SW 1271 (cell line): Measurements from ENCODE around the gene CENPO.
"Not testable (repeated sequence)": the region's sequence is repeated elsewhere in the genome, so short reads cannot be mapped to it uniquely, and the experiment has no call there.

Experiments used
- DNase-seq, 2 experiments: peaks; one replicate each; lab custom pipeline; 2025; lab: John Stamatoyannopoulos, UW

The CENPO gene

DNA sequence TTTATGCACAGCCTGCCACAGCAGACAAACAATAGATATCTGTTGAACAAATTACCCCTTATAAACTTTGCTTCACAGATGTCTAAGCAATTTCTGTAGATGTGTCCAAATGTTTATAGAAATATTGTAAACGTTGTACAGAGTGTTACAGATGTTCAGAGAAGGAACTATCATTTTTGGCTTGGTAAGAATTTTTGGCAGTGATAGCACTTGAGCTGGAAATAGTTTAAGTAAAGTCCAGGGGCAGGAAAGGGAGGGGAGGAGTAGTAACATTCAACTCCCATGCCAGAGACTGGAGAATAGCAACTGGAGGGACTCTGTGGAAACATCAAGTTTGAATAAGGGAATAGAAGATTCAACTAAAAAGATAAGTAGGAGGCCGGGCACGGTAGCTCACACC is 4.4 kb upstream of the CENPO start:
- DNase-seq, result no peak

DNA sequence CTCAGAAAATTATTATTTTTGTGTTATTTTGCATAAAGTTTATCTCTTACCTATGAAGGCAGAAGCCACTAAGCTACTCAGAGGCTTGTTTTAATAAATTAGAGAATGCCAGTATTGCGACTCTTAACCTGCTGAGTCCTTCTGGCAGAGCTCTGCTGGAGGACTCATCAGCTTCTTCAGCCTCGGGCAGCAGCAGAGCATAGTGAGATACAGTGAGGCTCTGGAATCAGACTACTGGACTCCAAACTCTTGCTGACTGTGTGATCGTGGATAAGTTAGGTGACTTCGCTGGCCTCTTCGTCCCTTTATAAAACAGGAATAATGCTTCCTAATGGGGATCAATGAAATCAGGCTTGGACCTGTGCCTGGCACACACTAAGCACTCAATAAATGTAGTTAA is 1.8 kb upstream of the CENPO start:
- DNase-seq, result no peak

DNA sequence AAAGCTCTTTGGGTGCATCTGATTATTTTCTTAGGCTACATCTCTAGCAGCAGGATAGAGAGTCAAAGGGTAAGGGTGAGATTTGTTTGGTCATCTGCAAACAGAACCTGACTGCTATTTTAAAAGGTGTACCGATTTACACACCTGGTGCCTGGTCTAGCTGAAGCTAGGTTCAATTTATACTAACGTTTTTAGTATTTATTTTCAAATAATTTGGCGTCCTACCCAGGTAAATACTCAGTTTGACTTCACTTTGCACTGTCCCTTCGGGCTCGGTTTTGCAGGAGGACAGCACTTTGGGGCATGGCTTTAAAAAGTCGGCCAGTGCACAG is 717 bp upstream of the CENPO start:
- no peak for DNase-seq

DNA sequence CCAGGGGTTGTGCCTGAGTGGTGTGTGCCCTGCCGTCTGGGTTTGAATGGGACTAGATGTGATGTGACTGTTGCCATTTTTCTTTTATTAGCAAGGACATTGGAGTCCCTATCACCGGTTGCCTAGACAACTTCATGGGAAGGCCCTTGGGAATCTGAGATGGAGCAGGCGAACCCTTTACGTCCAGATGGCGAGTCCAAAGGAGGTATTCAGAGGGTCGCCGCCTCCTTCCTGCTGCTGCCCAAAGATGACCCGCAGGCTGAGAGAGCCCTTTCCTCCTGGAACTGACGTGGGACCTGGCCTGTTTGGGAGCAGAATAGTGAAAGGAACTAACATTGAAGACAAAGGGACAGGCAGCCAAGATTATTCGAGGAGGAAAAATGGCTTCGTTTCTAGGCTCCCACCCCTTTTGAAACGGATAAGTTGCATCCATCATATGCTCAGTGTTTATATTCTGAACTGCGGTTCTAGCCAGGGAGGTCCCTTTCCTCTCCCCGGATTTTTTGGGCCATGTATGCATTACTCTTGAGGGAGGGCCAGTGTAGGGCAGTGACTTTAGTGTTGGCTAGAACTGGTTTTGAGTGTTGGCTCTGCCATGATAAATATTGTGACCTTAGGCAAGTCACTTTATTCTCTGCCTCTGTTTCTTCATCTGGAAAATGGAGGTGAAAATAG is 673 bp downstream of the CENPO start:
- peak in 1 of 2 experiments; percentile 72 for DNase-seq

DNA sequence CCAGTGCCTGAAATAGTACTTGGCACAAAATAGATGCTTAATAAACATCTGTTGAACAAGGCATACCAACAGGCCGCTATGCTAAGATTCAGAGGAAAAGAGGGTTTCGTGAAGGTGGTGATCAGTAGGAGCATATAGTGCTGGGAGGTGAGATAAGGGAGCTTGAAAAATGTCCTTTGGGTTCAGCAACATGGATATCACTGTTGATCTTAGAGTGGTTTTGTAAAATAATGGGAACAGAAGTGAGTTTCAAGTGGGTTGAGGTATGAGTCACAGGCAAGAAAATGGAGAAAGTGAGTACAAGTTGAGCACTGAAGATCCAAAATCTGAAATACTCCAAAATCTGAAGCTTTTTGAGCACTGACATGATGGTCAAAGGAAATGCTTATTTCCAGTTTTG is 4.4 kb downstream of the CENPO start:
- DNase-seq, result no peak

DNA sequence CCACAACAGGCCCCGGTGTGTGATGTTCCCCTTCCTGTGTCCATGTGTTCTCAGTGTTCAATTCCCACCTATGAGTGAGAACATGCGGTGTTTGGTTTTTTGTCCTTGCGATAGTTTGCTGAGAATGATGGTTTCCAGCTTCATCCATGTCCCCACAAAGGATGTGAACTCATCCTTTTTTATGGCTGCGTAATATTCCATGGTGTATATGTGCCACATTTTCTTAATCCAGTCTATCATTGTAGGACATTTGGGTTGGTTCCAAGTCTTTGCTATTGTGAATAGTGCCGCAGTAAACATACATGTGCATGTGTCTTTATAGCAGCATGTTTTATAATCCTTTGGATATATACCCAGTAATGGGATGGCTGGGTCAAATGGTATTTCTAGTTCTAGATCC is 7.3 kb downstream of the CENPO start:
- not testable (repeated sequence) for DNase-seq

DNA sequence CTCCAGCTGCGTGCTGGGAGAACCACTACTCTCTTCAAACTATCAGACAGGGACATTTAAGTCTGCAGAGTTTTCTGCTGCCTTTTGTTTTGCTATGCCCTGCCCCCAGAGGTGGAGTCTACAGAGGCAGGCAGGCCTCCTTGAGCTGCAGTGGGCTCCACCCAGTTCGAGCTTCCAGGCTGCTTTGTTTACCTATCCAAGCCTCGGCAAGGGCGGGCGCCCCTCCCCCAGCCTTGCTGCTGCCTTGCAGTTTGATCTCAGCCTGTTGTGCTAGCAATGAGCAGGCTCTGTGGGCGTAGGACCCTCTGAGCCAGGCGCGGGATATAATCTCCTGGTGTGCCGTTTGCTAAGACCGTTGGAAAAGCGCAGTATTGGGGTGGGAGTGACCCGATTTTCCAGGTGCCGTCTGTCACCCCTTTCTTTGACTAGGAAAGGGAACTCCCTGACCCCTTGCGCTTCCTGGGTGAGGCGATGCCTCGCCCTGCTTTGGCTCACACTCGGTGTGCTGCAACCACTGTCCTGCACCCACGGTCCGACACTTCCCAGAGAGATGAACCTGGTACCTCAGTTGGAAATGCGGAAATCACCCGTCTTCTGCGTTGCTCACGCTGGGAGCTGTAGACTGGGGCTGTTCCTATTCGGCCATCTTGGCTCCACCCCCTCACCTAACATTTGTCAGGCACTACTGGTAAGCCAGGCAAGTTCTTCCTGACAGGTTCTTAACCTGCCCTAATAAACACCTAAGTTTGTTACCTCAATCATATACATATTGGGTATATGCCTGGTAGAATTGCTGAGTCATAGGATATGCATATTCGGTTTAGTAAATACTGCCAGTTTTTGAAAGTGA is 12.8 kb downstream of the CENPO start:
- not testable (repeated sequence) for DNase-seq

DNA sequence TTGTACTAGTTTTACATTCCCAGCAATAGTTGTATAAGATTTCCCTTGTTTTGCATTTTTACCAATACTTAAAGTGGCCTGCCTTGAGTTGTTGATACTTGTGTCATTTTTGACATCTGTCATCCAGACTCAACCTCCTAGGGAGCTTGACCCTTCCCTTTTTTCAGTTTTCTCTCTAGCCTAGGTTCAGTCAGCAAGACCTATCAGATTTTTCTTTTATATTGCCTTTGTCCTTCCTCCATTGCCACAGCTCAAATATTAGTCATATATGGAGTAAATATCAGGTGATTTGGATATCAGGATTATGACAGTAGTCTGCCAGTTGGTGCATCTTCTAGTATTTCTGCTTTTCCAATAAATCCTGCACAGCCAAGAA is 13.4 kb downstream of the CENPO start:
- DNase-seq, result no peak

DNA sequence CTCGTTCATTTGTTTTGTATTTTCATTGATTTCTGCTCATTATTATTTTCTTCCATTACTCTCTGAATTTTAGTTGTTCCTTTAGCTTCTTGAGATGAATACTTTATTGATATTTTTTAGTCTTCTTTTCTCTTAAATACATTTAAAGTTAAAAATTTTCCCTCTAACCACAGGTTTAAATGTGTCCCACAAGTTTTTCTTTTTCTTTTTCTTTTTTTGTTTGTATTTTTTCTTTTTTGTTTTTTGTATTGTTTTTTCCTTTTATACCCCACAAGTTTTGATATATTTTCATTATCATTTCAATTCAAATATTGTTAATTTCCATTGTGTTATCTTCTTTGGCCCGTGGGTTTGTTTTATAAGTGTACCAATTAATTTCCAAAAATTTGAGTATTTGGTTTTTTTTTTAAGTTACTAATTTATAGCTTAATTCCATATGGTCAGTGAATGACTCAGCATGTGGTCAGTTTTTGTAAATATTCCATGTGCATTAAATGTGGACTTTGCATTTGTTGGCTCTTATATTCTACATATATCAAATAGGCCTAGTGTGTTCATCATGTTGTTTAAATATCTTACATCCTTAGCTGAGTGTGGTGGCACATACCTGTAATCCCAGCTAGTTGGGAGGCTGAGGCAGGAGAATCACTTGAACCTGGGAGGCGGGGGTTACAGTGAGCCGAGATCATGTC is 16.2 kb downstream of the CENPO start:
- no peak for DNase-seq

DNA sequence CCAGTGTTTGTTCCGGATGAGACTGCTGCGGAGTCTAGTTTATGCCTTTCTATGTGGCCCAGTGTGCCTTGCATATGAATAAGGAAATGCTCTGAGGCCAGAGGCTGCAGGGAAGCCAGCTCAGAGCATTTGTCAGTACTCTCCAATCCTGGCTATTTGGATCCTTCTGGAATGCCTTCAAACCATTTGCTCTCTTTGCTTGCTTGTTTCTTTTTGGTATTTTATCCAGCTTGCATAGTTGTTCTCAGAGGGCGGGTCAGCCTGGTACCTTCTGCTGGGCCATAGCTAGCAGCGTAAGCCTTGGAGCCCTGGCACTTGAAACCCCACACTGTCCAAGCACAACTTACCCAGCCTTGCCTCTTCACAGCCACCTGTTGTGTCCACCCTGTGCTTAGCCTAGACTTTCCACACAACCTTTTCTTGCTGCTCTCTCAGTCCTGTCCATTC is 20.5 kb downstream of the CENPO start:
- no peak for DNase-seq

DNA sequence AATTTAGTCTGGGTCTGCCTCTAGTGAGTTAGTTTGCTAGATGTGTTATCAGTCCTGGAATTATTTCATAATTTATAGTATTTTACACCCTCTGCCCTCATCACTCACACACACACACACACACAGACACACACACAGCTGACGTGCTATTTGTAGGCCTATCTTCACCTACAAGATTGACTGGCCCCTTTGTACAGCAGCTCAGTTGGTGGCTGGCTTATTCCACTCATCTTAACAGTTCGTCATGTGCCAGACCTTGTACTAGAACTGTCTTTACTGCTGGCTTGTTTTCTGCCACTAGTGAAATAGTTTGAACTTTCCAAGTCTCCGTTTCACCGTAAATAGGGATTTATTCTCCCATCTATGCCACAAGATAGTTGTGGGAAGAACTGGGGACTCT is 21.3 kb downstream of the CENPO start:
- no peak for DNase-seq

DNA sequence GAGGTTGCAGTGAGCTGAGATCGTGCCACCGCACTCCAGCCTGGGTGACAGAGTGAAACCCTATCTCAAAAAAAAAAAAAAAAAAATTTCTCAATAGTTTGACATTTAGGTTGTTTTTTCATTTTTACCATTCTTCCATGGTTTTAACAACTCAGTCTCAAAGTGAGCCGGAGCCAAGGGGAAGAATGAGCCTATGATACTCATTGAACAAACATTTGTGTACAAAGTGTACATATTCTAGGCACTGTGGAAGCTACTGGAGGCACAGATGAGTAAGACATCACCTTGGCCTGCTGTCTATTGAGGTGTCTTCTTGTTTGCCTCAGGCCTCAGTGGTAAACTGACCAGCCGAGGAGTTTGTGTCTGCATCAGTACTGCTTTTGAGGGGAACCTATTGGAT is 21.9 kb downstream of the CENPO start:
- DNase-seq, result no peak

DNA sequence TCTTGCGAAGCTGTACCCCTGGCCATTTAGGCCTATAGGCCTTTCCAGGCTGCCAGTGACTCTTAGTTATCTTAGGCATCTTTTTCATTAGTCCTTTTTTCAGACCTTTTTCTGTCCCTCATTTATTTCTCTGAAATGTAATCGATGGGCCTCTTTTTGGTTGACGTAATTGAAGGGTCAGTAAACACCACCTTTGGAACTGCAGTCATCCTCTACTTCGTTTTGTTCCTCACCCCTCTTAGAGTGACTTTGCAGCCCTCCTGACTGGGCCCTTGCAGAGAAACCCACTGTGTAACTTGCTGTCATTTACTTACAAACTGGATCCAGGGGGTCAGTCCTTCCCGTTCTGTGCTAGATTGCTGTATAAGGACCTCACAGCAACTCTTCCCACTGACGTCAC is 23.2 kb downstream of the CENPO start:
- DNase-seq, result no peak

DNA sequence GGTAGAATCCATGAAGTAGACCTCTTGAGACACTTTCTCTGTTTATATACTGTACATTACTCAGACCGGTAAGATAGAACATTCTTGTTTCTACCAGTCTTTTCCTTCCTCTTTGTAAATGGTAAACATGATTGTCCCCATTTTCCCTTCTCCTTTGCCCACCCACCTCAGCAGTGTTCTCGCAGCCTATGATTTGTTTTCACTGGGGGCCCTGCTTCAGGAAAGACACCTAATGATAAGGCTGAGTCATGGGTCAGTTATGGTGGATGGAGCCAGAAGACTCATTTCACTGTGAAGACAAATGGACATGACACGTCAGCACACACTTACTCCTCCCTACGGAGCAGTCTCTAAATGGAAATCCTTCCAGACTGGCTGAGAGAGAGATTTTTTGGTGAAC is 23.7 kb downstream of the CENPO start:
- DNase-seq, result no peak

DNA sequence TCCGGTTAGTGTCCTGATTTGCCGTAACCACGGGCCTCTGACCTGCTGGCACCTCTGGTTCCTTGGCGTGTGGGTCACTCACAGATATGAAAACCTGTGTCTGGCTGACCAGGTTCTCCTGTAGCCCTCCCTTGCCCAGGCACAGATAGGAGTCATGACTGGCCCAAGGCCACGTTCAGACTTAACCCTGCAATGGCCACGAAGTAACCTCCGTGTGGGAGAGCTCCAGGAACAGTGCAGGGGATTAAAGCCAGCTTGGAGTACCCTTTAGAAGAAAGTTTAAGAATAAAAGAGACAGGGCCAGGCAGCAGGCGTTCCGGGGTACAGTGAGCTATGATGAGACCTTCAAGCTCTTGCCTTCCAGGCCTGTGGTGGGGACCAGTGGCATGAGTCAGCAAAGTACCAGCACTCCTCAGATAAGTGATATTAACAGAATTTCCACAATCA is 25.5 kb downstream of the CENPO start:
- DNase-seq, result no peak

DNA sequence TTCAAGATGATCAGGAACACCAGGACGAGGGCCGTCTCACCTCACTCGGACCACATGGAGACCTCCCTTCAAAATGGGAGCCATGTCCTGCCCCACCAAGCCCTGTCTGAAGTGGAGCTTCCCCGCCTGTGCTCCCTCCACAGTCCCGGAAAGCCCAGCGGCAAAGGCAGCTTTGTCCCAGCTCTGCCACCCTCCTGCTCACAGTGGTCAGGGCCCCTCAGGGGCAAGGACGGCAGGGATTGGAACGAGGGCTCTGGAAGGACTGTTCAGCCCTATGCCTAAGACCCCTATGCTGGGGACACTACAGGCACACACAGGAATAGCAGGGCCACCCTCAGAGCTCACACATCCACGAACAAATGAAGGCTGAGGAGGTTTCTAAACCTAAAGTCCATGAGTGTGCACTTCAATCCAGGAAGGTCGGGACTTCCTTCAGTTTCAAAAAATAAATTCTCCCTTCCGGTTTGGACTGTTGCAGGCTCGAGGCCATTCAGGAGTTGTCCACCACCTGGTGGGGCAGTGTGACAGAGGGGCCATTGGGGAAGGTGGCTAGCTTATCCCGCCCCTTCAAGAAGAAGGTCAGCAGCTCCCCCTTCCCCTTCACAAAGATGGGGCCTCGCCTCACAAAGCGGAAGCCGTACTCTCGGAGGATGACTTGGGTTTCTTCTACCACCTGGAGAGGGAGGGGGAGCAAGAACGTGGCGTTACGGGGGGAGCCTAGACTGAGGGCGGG is 26.4 kb downstream of the CENPO start:
- no peak for DNase-seq

DNA sequence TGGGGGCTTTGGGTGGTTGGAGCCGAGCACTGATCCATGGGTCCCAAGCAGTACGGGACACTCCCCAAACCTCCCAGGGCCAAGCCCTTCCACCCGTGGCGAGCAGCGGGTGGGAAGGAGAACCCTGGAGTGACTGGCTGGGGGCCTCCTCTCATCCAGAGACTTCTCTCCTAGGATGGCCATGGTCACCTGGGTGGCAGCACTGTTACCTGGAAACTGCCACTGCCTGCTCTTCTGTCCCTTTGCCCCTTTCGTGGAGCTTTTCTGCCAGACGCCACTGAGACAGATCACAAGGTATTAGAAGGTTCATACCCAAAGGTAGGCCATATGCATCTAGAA is 26.9 kb downstream of the CENPO start:
- no peak for DNase-seq

DNA sequence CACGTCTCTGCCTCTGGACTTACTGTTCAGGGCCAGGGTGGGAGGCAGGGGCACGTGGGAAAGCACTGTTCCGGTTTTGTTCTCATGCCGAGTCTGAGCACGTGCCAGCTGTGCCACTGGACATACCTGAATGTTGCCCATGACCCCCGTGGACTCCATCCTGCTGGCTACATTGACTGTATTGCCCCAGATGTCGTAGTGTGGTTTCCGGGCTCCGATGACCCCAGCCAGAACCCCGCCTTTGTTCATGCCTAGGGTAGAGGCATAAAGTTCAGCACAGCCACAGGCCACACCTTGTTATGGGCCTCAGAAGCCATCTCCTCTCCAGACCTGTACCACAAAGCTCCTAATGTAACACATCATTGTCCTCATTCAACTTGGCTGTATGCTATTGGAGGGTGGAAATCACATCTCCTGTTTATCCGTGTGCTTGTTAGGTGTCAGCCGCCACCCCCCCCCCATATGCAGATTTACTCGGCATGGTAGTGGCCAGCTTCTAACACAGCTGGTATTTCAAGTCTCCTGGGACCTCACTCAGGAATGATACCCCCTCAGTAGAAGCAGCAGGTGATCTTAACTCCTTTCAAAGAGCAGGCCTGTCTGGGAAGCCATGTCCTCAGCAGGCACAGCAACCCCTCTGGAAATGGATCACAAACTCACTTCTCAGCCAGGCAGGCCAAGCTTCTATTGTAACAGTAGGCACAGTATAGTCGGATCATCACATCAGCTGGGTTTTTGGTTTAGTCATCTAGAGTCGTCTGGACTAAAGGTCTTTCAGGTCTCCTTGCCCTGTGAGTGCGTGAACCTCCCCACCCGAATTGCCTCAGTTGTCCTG is 27.6 kb downstream of the CENPO start:
- no peak for DNase-seq

DNA sequence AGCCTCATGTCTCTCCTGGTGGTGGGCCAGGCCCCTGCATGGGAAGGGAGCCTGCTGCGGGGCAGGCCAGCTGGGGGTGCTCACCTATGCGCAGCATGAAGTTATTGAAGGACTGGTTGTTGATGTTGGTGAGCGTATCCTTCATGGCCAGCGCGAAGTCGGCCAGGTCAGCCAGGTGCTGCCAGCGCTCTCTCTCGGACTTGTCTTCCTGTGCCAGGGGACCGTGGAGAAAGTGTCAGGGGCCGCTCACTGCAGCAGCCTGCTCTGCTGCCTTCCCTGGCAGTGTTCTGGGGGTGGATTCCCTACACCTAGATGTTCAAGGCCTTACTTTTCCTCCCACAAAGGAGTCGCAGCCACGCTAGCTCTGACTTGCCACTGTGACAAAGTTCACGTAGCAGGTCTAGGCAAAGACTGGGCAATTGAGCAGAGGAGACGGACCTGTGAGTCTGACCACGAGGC is 28.2 kb downstream of the CENPO start:
- DNase-seq, result no peak

DNA sequence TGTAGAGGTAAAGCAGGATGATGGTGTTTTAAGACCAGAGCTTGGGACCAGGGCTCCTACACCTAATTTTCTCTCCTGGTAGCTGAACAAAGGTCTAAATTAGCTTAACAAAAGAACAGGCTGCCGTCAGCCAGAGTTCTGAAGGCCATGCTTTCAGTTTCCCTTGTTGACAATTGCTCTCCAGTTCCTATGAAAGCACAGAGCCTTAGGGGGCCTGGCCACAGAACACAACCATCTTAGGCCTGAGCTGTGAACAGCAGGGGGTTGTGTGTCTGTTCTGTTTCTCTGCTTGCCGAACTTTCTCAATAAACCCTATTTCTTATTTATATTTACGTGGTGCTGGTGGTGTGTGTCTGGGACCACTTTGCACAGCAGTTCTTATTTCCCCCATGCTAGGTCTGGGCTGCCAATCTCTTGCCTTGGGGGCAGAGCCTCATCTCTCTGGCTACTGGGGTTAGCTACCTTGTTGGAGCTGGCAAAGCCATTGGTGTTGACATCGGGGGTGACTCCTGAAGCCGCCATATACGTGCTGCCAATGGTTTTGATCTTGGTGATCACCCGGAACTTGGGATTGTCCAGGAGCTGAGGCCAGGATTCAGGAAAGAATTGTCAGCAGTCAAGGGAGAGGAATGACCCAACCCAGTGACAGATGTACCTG is 29.0 kb downstream of the CENPO start:
- no peak for DNase-seq

DNA sequence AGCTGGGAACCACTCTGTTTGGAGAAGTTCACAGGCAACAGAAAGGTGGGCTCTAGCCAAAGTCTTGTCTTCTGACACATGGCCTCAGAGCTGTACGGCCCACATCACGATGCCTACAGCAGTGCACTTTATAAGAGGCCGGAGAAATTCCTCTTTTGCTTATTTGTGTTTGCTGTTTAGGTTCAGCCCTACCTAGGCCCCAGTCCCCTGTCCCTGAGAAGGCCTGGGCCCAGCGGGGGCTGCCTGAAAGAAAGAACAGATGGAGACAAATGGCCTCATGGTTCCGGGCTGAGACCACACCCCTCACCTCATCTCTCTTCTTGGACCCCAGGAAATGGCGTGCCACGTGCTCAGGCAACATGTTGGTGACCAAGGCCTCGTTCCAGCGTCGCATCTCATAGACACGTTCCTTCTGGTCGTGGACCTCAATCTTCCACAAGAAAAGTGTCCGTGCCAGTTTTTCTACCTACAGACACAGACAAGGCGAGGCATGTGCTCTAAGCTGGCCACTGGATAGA is 30.9 kb downstream of the CENPO start:
- no peak for DNase-seq
